Stimulated activated CD4-positive, alpha-beta T cell treated with anti-CD3 and anti-CD28 coated beads, TNF-alpha, amount 100 ng/mL, for 48 hours (primary cell): ENCODE data around the gene GATA1.
"Not testable (repeated sequence)": the region's sequence is repeated elsewhere in the genome, so short reads cannot be mapped to it uniquely, and the experiment has no call there.

Source experiments
- DNase-seq, 3 donors: peaks; one replicate each; pipeline ENCODE4 v3.0.0-alpha.2; 2020; ENCODE audit warnings: low read depth in 3 of 3

GATA1 gene

GRCh38 chrX:48814722-48815121 is 28.3 kb downstream of the GATA1 start:
- DNase-seq = no peak

DNA sequence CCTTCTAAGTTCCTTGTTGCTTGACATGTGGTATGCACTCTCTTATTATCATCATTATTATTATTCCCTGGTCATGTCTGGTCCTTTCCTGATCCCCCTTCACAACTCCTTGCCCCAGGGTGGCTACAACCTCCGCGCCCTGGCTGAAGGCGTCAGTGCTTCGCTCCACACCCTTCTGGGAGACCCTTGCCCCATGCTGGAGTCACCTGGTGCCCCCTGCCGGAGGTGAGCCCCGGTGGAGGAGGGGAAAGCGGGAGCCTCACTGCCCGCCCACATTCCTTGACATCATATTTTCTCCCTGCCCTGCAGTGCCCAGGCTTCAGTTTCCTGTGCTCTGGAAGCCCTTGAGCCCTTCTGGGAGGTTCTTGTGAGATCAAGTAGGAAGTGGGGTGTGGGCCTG is 28.9 kb downstream of the GATA1 start:
- DNase-seq = no peak

- DNase-seq = no peak
Observed at GRCh38 chrX:48816014-48816810, 29.8 kb downstream of the GATA1 start.

- DNase-seq = no peak
Observed at GRCh38 chrX:48818098-48818497, 31.7 kb downstream of the GATA1 start.

DNA sequence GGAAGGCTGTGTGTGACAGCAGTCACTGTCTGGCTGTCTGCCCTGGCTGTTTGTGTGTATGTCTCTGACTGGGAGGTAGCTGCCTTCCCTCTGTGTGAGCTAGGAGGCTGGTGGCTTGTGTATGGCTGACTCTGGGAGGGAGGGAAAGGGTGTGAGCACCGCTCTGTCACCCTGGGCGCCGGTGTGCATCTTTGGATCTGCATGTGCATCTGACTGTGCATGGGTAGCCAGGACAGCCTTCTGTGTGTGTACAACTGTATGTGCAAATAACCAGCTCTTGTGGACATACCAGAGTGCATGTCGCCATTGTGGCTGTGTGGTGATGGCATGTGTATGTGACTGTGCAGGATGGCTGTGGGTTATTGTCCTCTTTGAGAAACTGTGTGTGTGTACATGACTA is 32.5 kb downstream of the GATA1 start:
- no peak for DNase-seq

- DNase-seq = not testable (repeated sequence)
Observed at GRCh38 chrX:48819394-48819793, 33.0 kb downstream of the GATA1 start.

- no peak for DNase-seq
Observed at GRCh38 chrX:48823053-48823452, 36.7 kb downstream of the GATA1 start.

- DNase-seq = no peak
Observed at GRCh38 chrX:48824066-48824465, 37.7 kb downstream of the GATA1 start.

DNA sequence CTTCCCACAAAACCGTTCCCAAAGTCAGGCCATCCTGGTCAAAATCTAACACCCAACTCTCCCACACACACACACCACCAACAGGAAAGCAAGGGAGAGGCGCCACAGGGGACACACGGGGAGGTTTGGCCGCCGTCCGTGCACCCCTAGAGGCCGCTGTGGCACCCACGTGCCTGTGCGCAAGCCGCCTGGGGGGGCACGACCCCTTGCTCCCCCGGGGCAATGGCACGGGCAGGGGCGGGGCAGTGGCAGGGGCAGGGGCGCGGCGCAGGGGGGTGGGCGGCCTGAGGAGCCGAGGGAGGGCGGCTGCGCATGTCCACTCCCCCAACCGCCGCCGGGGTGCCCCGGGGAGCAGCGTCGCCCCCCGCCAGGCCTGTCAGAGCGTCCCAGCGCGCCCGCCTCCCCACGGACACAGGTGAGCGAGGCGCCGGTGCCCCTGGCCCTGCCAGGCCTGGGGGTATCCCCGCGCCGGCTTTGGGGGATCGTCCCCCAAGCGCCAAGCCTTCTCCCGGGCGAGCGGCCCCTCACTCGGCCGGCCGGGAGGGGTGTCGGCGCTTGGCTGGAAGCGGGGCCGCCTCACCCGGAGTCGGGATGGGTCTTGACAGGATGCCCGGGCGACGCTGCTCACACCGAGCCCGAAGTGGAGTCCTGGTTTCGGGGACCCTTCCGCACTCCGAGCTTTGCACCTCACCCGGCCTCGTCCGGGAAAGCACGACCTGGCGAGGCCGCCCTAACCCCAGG is 39.9 kb downstream of the GATA1 start, which contains the start of gene ERAS:
TSS of gene ERAS (plus strand) at position 379 of the 741 bp plus-strand sequence. CDS start 2,611 bp downstream, outside the sequence.
- DNase-seq = no peak

DNA sequence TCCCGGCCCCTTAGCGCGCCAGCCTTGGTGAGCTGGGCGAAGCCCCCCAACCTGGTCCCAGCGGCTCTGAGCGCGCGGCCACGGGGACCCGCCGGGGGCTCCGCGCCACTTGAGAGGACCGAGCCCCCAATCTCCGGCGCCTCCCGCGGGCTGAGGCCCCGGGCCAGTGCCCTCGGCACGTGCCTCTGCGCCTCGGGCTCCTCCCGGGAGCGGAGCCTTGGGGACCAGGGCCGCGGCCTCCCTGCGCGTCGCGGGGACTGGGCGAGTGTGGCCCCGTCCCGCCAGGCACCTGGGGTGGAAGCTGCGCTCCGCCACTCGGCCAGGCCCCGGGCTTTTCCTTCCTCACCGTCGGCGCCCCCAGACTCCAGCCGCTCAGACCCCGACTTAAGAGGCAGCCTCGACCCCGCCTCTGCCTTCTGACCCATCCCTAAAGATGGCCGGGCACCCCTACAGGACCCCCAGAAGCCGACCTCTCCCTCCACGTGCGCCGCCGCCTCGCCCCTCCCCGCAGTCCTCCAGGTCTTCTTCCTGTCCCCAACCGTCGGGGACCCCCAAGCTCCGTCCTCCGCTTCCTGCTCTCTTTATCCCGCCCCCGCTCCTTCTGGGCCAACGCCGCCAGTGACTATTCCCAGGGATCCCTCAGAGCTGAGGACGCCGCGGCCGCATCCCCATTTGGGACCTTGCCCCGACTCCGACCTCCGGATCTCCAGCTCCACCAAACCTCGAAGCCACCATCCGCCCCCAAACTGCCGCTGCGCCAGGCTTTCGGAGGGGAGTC is 40.7 kb downstream of the GATA1 start:
- no peak for DNase-seq

DNA sequence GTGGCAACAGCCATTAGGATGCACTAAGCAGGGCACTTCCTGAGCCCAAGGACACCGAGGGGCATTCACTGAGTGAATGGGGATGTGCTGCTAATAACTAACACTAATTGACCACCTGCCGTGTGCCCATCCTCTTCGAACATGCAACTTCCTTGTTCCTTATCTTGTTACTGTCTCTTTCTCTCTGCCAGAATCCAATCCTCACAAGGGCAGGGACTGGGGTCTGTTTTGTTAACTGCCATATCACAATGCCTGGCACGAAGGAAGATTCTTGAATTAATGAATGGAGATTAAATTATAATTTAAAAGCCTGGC is 41.2 kb downstream of the GATA1 start:
- DNase-seq = no peak

DNA sequence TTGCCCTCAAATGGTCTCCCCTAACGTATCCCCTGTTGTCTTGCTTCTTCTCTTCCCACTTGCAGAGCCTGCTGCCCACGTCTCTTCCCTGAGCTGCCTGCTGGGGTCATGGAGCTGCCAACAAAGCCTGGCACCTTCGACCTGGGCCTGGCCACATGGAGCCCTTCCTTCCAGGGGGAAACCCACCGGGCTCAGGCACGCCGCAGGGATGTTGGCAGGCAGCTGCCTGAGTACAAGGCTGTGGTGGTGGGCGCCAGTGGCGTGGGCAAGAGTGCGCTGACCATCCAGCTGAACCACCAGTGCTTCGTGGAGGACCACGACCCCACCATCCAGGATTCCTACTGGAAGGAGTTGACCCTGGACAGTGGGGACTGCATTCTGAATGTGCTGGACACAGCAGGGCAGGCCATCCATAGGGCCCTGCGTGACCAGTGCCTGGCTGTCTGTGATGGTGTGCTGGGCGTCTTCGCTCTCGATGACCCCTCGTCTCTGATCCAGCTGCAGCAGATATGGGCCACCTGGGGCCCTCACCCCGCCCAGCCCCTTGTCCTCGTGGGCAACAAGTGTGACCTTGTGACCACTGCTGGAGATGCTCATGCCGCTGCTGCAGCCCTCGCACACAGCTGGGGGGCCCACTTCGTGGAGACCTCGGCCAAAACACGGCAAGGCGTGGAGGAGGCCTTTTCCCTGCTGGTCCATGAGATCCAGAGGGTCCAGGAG is 42.8 kb downstream of the GATA1 start:
- no peak for DNase-seq

DNA sequence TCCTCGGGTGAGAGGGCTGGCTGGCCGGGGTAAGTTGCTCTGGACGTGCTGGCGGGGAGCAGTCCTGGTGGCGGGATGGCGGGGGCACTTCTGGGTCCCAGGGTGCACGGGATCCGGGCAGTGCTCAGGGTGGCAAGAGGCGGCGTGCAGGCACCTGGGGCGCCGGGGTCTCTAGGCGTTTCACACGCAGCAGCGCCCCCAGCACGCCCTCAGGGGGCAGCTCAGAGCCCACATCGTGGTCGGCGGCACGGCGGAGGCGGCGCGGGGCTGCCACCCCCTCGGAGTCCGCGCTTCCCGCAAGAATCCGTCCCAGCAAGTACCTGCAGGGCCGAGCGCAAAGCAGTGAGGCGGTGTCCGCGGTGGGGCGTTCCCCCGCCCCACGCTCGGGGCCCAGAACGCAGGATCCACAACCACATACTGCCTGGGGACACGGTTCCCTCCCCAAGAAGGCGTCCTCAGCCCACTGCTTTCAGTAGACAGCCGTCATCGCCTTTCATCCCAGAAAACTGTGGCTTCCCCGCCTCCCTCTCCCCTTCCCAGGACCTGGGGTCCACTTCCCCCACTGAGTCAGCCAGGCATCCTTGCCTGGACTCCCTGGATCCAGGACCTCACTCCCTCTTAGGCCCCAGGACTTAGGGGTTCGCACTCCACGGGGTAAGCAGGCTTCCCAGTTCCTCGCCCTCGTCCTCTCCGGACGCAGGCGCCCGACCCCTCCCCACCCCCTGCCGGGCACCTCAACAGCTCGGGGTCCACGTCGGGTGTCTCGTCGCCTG is 44.9 kb downstream of the GATA1 start:
- DNase-seq = no peak

- no peak for DNase-seq
Observed at GRCh38 chrX:48831909-48832291, 45.5 kb downstream of the GATA1 start.

DNA sequence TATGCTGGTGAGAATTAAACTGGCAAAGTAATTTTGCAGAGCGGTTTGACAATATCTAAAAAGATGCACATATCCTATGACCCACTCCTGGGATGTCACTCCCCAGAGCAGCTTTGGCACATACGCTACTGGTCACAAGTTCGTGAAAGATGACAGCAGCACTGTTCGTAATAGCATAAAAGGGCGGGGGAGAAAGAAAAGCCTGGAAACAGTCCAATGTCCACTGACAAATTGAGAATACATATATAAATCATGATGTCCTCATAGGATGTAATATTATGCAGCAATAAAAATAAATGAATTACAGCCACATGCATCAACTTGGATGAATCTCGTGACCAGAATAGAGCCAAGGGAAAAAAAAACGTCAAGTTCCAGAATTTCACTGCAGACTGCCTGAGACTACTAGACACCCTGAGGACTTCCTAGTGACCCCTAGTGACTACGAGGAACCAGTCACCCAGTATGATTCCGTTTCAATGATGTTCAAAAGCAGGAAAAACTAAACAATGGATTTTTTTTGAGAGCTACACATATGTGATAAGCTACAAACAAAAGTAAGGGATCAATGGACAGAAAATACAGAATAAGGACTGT is 47.2 kb downstream of the GATA1 start:
- no peak for DNase-seq

GRCh38 chrX:48834383-48834709 is 48.0 kb downstream of the GATA1 start:
- DNase-seq = no peak

GRCh38 chrX:48835524-48836329 is 49.3 kb downstream of the GATA1 start, which contains the start of gene PCSK1N:
TSS of gene PCSK1N (minus strand) at chrX:48835610. CDS start at chrX:48835532, 78 bp downstream.
- DNase-seq = no peak

GRCh38 chrX:48839686-48840085 is 53.3 kb downstream of the GATA1 start:
- no peak for DNase-seq
